GM23338 (cell line): Measurements from ENCODE around the gene ZBTB7A. TPM values are rescaled to one million over a fixed set of nuclear protein-coding genes. Genes with fewer than 3 reads are reported as not detected.

Source experiments
- ATAC-seq: fragments of 200-7000 bp; cut with Tn5 transposase; 3 replicates; pipeline ENCODE4 v1.9.1; 2020
- DNase-seq: peaks from one replicate; pipeline ENCODE4 v3.0.0-alpha.2; 2015; ENCODE audit warnings: low spot score
- H2AFZ ChIP-seq: fragments of 200-600 bp; sonication (generic); 2 replicates; pipeline ENCODE4 v1.8.0; 2016; ENCODE audit warnings: antibody characterized with exemption, mild to moderate bottlenecking, moderate library complexity
- H3F3A ChIP-seq: fragments of 200-600 bp; sonication (generic); replicated peaks from 2 replicates; pipeline ENCODE4 v1.8.0; 2017; ENCODE audit warnings: antibody characterized with exemption, mixed run types, low read depth
- H3K27ac ChIP-seq: fragments of 200-600 bp; sonication (generic); 2 replicates; pipeline ENCODE4 v1.6.1; 2016; ENCODE audit warnings: low read depth
- H3K27me3 ChIP-seq: fragments of 200-600 bp; sonication (generic); 2 replicates; pipeline ENCODE4 v1.8.0; 2016; ENCODE audit warnings: mild to moderate bottlenecking, mixed run types, moderate library complexity; ENCODE audit not compliant: insufficient read depth
- H3K36me3 ChIP-seq: fragments of 200-600 bp; sonication (generic); 2 replicates; pipeline ENCODE4 v1.8.0; 2016; ENCODE audit warnings: mild to moderate bottlenecking; ENCODE audit not compliant: insufficient read depth
- H3K4me1 ChIP-seq: fragments of 200-600 bp; sonication (generic); 2 replicates; pipeline ENCODE4 v1.8.0; 2016; ENCODE audit warnings: mild to moderate bottlenecking, moderate library complexity; ENCODE audit not compliant: insufficient read depth
- H3K4me2 ChIP-seq: fragments of 200-600 bp; sonication (generic); 2 replicates; pipeline ENCODE4 v1.7.1; 2017; ENCODE audit warnings: mixed run types
- H3K4me3 ChIP-seq: fragments of 200-600 bp; sonication (generic); 2 replicates; pipeline ENCODE4 v1.6.1; 2016; ENCODE audit warnings: mixed run types
- H3K79me2 ChIP-seq: fragments of 200-600 bp; sonication (generic); replicated peaks from 2 replicates; pipeline ENCODE4 v1.8.0; 2017; ENCODE audit warnings: mild to moderate bottlenecking; ENCODE audit not compliant: insufficient read depth
- H3K9me2 ChIP-seq: fragments of 200-600 bp; sonication (generic); 2 replicates; pipeline ENCODE4 v1.8.0; 2017; ENCODE audit not compliant: insufficient read depth
- H4K20me1 ChIP-seq: fragments of 200-600 bp; sonication (generic); replicated peaks from 2 replicates; pipeline ENCODE4 v1.8.0; 2017; ENCODE audit warnings: mild to moderate bottlenecking; ENCODE audit not compliant: insufficient read depth
- H3K27ac Mint-ChIP-seq: 2 replicates; pipeline ENCODE4 v1.8.0; 2020; ENCODE audit warnings: inconsistent platforms, mild to moderate bottlenecking, moderate library complexity, mixed read lengths
- H3K27me3 Mint-ChIP-seq: 3 replicates; pipeline ENCODE4 v1.8.0; 2022; ENCODE audit warnings: low read depth, mild to moderate bottlenecking, moderate library complexity, mixed read lengths, inconsistent platforms; ENCODE audit not compliant: insufficient read depth, poor library complexity
- H3K36me3 Mint-ChIP-seq: 3 replicates; pipeline ENCODE4 v1.8.0; 2021; ENCODE audit warnings: low read depth, mild to moderate bottlenecking, inconsistent platforms, moderate library complexity, mixed read lengths
- H3K4me1 Mint-ChIP-seq: 3 replicates; pipeline ENCODE4 v1.8.0; 2020; ENCODE audit warnings: mild to moderate bottlenecking, inconsistent platforms, mixed read lengths
- H3K4me3 Mint-ChIP-seq: 3 replicates; pipeline ENCODE4 v1.8.0; 2021; ENCODE audit warnings: moderate library complexity, mild to moderate bottlenecking, inconsistent platforms, mixed read lengths
- H3K9me3 Mint-ChIP-seq: 3 replicates; pipeline ENCODE4 v1.8.0; 2020; ENCODE audit warnings: moderate library complexity, mild to moderate bottlenecking, inconsistent platforms, mixed read lengths
- EZH2 ChIP-seq: fragments of 200-600 bp; sonication (generic); IDR thresholded peaks from one replicate; pipeline ENCODE4 v1.8.0; 2017; ENCODE audit warnings: antibody characterized with exemption, mild to moderate bottlenecking, low read depth; ENCODE audit not compliant: unreplicated experiment
- JUNB ChIP-seq: IDR thresholded peaks from one replicate; pipeline ENCODE4 v1.6.1; 2016; ENCODE audit warnings: antibody characterized with exemption; ENCODE audit not compliant: unreplicated experiment
- NANOG ChIP-seq: IDR thresholded peaks from 2 replicates; pipeline ENCODE4 v1.6.1; 2016; ENCODE audit warnings: antibody characterized with exemption, borderline replicate concordance
- POLR2AphosphoS5 ChIP-seq: IDR thresholded peaks from 2 replicates; pipeline ENCODE4 v1.6.1; 2016; ENCODE audit warnings: antibody characterized with exemption, low read depth
- ZNF331 ChIP-seq: fragments of 250-450 bp; sonication (Bioruptor Pico); IDR thresholded peaks from 2 replicates; pipeline ENCODE4 v1.5.0; 2020; ENCODE audit warnings: low read depth, mild to moderate bottlenecking, moderate library complexity
- polyA plus RNA-seq: library from polyadenylated mRNA; unstranded; fragments of >200 nt; fragmentation: Nextera tagmentation; extraction: Ambion mirVana; gene quantifications from 2 replicates; pipeline ENCODE4 v1.2.1, GENCODE V29; 2016
- total RNA-seq: library from RNA; depleted of rRNA; stranded (reverse); fragments of >200 nt; shearing (Covaris generic); gene quantifications from 2 replicates; pipeline ENCODE4 v1.2.3, GENCODE V29; 2014
- TF ChIP-seq, protein P1 (sequence below): IDR thresholded peaks from 2 replicates; pipeline ENCODE4 v1.6.1; 2016; ENCODE audit warnings: antibody characterized with exemption
- TF ChIP-seq, protein P2 (sequence below), 2 experiments: fragments of 200-600 bp in 1 of 2; sonication (generic) in 1 of 2; conservative IDR thresholded peaks; 2 replicates each; pipeline versions ENCODE4 v1.5.1 to v1.6.1; 2016 to 2017; ENCODE audit warnings: antibody characterized with exemption in 2 of 2, low read depth in 2 of 2, mild to moderate bottlenecking in 2 of 2, moderate library complexity in 1 of 2
- TF ChIP-seq, protein P3 (sequence below): IDR thresholded peaks from one replicate; pipeline ENCODE4 v1.6.1; 2018; ENCODE audit warnings: antibody characterized with exemption; ENCODE audit not compliant: unreplicated experiment
- TF ChIP-seq, protein P4 (sequence below): fragments of 250-450 bp; sonication (Bioruptor Pico); IDR thresholded peaks from 2 replicates; pipeline ENCODE4 v1.5.0; 2020; ENCODE audit warnings: mild to moderate bottlenecking, moderate library complexity

The ZBTB7A gene
- total and polyA plus RNA-seq, 2 experiments from 2014 or later, result 9.5 to 35.0 TPM

DNA sequence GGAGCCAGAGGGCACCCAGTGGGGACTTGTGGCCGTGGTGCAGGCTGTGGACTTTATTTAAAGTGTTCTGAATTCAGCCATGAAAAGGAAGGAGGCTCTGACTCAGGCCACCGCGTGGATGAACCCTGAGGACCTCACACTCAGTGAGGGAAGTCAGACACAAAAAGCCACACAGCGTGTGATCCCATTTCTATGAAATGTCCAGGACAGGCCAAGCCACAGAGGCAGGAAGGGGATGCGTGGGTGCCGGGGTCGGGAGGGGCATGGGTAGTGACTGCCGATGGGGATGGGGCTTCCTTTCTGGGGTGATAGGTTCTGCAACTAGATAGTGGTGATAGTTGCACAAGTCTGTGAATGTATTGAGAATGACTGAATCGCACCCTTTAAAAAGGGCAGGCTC is 8.7 kb upstream of the ZBTB7A start:
- Histone ChIP-seq H3K36me3 (no peaks in the 10 kb centered on the region), H3K27me3 (no peaks in the 10 kb centered on the region), H2AFZ (no peak overlapping the region), H3K4me3 (no peak overlapping the region), H3K27ac (no peak overlapping the region), H3K4me2 (no peak overlapping the region), H3K79me2 (no peaks in the 10 kb centered on the region), H4K20me1 (no peaks in the 10 kb centered on the region), H3K9me2 (no peaks in the 10 kb centered on the region), H3K4me1 (peaks cover 18% of the 10 kb centered on the region), H3F3A (peaks cover 6% of the 10 kb centered on the region; the same call in 1 of the 2 replicates)
- TF ChIP-seq, protein P1, sequence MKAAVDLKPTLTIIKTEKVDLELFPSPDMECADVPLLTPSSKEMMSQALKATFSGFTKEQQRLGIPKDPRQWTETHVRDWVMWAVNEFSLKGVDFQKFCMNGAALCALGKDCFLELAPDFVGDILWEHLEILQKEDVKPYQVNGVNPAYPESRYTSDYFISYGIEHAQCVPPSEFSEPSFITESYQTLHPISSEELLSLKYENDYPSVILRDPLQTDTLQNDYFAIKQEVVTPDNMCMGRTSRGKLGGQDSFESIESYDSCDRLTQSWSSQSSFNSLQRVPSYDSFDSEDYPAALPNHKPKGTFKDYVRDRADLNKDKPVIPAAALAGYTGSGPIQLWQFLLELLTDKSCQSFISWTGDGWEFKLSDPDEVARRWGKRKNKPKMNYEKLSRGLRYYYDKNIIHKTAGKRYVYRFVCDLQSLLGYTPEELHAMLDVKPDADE, result no peak
- Mint-ChIP-seq H3K4me1 (peaks cover 13% of the 10 kb centered on the region), H3K27ac (no peak overlapping the region), H3K9me3 (no peaks in the 10 kb centered on the region), H3K36me3 (no peaks in the 10 kb centered on the region), H3K27me3 (peaks cover 6% of the 10 kb centered on the region), H3K4me3 (no peak overlapping the region)
- DNase-seq, result no peak
- no peak for ATAC-seq

DNA sequence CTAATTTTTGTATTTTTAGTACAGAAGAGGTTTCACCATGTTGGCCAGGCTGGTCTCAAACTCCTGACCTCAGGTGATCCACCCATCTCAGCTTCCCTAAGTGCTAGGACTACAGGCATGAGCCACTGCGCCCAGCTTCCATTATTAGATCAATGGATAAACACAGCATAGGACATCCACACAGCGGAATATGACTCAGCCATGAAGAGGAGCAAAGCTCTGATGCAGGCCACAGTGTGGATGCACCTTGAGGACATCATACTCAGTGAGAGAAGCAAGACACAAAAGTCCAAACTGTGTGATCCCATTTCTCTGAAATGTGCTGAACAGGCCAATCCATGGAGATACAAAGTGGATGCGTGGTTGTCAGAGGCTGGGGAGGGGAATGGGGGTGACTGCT is 4.9 kb upstream of the ZBTB7A start:
- Mint-ChIP-seq H3K27me3 (peaks cover 22% of the 10 kb centered on the region), H3K4me1 (peaks cover 7% of the 10 kb centered on the region; the same call in 2 of the 3 replicates), H3K27ac (no peak overlapping the region), H3K36me3 (no peaks in the 10 kb centered on the region), H3K4me3 (no peak overlapping the region), H3K9me3 (no peaks in the 10 kb centered on the region; the same call in 2 of the 3 replicates)
- no peak for DNase-seq
- peaks cover 9% of the 10 kb centered on the region for H3F3A ChIP-seq
- peaks cover 7% of the 10 kb centered on the region for H3K4me1 ChIP-seq
- H3K27me3 ChIP-seq, result peaks cover 30% of the 10 kb centered on the region
- no peaks in the 10 kb centered on the region for H3K36me3 ChIP-seq
- no peaks in the 10 kb centered on the region for H3K79me2 ChIP-seq
- no peak overlapping the region for H3K4me3 ChIP-seq
- H4K20me1 ChIP-seq, result no peaks in the 10 kb centered on the region
- no peak overlapping the region for H2AFZ ChIP-seq
- H3K9me2 ChIP-seq, result no peaks in the 10 kb centered on the region
- no peak overlapping the region for H3K4me2 ChIP-seq
- ATAC-seq, result no peak
- H3K27ac ChIP-seq, result no peak overlapping the region
- TF ChIP-seq, protein P2, sequence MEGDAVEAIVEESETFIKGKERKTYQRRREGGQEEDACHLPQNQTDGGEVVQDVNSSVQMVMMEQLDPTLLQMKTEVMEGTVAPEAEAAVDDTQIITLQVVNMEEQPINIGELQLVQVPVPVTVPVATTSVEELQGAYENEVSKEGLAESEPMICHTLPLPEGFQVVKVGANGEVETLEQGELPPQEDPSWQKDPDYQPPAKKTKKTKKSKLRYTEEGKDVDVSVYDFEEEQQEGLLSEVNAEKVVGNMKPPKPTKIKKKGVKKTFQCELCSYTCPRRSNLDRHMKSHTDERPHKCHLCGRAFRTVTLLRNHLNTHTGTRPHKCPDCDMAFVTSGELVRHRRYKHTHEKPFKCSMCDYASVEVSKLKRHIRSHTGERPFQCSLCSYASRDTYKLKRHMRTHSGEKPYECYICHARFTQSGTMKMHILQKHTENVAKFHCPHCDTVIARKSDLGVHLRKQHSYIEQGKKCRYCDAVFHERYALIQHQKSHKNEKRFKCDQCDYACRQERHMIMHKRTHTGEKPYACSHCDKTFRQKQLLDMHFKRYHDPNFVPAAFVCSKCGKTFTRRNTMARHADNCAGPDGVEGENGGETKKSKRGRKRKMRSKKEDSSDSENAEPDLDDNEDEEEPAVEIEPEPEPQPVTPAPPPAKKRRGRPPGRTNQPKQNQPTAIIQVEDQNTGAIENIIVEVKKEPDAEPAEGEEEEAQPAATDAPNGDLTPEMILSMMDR (conservative IDR thresholded peaks at IDR 0.05; ENCODE audit: low read depth in 2 of 2), result no peak
- TF ChIP-seq POLR2AphosphoS5 (no peak), EZH2 (no peak), JUNB (no peak), ZNF331 (no peak), NANOG (no peak)
- TF ChIP-seq, protein P3, sequence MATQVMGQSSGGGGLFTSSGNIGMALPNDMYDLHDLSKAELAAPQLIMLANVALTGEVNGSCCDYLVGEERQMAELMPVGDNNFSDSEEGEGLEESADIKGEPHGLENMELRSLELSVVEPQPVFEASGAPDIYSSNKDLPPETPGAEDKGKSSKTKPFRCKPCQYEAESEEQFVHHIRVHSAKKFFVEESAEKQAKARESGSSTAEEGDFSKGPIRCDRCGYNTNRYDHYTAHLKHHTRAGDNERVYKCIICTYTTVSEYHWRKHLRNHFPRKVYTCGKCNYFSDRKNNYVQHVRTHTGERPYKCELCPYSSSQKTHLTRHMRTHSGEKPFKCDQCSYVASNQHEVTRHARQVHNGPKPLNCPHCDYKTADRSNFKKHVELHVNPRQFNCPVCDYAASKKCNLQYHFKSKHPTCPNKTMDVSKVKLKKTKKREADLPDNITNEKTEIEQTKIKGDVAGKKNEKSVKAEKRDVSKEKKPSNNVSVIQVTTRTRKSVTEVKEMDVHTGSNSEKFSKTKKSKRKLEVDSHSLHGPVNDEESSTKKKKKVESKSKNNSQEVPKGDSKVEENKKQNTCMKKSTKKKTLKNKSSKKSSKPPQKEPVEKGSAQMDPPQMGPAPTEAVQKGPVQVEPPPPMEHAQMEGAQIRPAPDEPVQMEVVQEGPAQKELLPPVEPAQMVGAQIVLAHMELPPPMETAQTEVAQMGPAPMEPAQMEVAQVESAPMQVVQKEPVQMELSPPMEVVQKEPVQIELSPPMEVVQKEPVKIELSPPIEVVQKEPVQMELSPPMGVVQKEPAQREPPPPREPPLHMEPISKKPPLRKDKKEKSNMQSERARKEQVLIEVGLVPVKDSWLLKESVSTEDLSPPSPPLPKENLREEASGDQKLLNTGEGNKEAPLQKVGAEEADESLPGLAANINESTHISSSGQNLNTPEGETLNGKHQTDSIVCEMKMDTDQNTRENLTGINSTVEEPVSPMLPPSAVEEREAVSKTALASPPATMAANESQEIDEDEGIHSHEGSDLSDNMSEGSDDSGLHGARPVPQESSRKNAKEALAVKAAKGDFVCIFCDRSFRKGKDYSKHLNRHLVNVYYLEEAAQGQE, result no peak
- TF ChIP-seq, protein P4, sequence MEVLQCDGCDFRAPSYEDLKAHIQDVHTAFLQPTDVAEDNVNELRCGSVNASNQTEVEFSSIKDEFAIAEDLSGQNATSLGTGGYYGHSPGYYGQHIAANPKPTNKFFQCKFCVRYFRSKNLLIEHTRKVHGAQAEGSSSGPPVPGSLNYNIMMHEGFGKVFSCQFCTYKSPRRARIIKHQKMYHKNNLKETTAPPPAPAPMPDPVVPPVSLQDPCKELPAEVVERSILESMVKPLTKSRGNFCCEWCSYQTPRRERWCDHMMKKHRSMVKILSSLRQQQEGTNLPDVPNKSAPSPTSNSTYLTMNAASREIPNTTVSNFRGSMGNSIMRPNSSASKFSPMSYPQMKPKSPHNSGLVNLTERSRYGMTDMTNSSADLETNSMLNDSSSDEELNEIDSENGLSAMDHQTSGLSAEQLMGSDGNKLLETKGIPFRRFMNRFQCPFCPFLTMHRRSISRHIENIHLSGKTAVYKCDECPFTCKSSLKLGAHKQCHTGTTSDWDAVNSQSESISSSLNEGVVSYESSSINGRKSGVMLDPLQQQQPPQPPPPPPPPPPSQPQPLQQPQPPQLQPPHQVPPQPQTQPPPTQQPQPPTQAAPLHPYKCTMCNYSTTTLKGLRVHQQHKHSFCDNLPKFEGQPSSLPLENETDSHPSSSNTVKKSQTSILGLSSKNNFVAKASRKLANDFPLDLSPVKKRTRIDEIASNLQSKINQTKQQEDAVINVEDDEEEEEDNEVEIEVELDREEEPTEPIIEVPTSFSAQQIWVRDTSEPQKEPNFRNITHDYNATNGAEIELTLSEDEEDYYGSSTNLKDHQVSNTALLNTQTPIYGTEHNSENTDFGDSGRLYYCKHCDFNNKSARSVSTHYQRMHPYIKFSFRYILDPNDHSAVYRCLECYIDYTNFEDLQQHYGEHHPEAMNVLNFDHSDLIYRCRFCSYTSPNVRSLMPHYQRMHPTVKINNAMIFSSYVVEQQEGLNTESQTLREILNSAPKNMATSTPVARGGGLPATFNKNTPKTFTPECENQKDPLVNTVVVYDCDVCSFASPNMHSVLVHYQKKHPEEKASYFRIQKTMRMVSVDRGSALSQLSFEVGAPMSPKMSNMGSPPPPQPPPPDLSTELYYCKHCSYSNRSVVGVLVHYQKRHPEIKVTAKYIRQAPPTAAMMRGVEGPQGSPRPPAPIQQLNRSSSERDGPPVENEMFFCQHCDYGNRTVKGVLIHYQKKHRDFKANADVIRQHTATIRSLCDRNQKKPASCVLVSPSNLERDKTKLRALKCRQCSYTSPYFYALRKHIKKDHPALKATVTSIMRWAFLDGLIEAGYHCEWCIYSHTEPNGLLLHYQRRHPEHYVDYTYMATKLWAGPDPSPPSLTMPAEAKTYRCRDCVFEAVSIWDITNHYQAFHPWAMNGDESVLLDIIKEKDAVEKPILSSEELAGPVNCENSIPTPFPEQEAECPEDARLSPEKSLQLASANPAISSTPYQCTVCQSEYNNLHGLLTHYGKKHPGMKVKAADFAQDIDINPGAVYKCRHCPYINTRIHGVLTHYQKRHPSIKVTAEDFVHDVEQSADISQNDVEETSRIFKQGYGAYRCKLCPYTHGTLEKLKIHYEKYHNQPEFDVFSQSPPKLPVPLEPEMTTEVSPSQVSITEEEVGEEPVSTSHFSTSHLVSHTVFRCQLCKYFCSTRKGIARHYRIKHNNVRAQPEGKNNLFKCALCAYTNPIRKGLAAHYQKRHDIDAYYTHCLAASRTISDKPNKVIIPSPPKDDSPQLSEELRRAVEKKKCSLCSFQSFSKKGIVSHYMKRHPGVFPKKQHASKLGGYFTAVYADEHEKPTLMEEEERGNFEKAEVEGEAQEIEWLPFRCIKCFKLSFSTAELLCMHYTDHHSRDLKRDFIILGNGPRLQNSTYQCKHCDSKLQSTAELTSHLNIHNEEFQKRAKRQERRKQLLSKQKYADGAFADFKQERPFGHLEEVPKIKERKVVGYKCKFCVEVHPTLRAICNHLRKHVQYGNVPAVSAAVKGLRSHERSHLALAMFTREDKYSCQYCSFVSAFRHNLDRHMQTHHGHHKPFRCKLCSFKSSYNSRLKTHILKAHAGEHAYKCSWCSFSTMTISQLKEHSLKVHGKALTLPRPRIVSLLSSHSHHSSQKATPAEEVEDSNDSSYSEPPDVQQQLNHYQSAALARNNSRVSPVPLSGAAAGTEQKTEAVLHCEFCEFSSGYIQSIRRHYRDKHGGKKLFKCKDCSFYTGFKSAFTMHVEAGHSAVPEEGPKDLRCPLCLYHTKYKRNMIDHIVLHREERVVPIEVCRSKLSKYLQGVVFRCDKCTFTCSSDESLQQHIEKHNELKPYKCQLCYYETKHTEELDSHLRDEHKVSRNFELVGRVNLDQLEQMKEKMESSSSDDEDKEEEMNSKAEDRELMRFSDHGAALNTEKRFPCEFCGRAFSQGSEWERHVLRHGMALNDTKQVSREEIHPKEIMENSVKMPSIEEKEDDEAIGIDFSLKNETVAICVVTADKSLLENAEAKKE (CRISPR knock-in tag), result no peak
